ENCODE data around the gene GMDS.

- no peak for TF ChIP-seq CTCF (conservative IDR thresholded peaks at IDR 0.05 in 1 of 2, IDR thresholded peaks at IDR 0.05 in 1 of 2; ENCODE audit: low read depth in 1 of 2, low read length in 2 of 2)
- TF ChIP-seq EZH2 (IDR thresholded peaks at IDR 0.05; ENCODE audit: low read length, missing control alignments): no peak
These were observed 654.2 kb downstream of the GMDS start for GRCh38 chr6:1591243-1591642.

All from fibroblast of lung (primary cell).